SU-DHL-6 (cell line): ENCODE results near the gene MZB1.

Experiments
- H2AFZ ChIP-seq: fragments of 200-600 bp; sonication (generic); 2 replicates; pipeline ENCODE4 v1.6.1; 2014; ENCODE audit warnings: low read depth, mild to moderate bottlenecking, moderate library complexity, mixed read lengths, antibody characterized with exemption, low read length; ENCODE audit not compliant: severe bottlenecking
- H3F3A ChIP-seq: fragments of 200-600 bp; shearing (Covaris generic); 2 replicates; pipeline ENCODE4 v1.6.0; 2016; ENCODE audit warnings: antibody characterized with exemption, mild to moderate bottlenecking; ENCODE audit not compliant: insufficient read depth
- H3K27ac ChIP-seq: fragments of 200-600 bp; sonication (generic); 2 replicates; pipeline ENCODE4 v1.5.1; 2016; ENCODE audit warnings: low read depth, mild to moderate bottlenecking, low read length, moderate library complexity, mixed read lengths
- H3K27me3 ChIP-seq: fragments of 200-600 bp; sonication (generic), shearing (Covaris generic); 2 replicates; pipeline ENCODE4 v1.6.0; 2014; ENCODE audit warnings: mild to moderate bottlenecking, low read length
- H3K36me3 ChIP-seq: fragments of 200-600 bp; sonication (generic); 2 replicates; pipeline ENCODE4 v1.6.1; 2014; ENCODE audit warnings: mild to moderate bottlenecking, low read length, mixed read lengths
- H3K4me2 ChIP-seq: fragments of 300-600, 200-600 bp; shearing (Covaris generic), sonication (generic); 2 replicates; pipeline ENCODE4 v1.6.0; 2014; ENCODE audit warnings: low read length, low read depth, mild to moderate bottlenecking; ENCODE audit not compliant: poor library complexity, severe bottlenecking
- H3K4me3 ChIP-seq: fragments of 200-600 bp; sonication (generic); 2 replicates; pipeline ENCODE4 v1.5.1; 2014; ENCODE audit warnings: antibody characterized with exemption, low read length, mild to moderate bottlenecking, mixed read lengths; ENCODE audit not compliant: insufficient read depth, poor library complexity, severe bottlenecking
- H3K79me2 ChIP-seq: fragments of 200-600 bp; sonication (generic); 2 replicates; pipeline ENCODE4 v1.6.1; 2014; ENCODE audit warnings: mild to moderate bottlenecking, low read length, moderate library complexity; ENCODE audit not compliant: insufficient read depth
- H3K9ac ChIP-seq: fragments of 200-600 bp; sonication (generic); 2 replicates; pipeline ENCODE4 v1.7.0; 2014; ENCODE audit warnings: mild to moderate bottlenecking, low read length
- H3K9me2 ChIP-seq: fragments of 200-600 bp; sonication (generic); replicated peaks from 2 replicates; pipeline ENCODE4 v1.6.1; 2014; ENCODE audit warnings: low read length; ENCODE audit not compliant: insufficient read depth
- H3K9me3 ChIP-seq: fragments of 200-600 bp; sonication (generic); 2 replicates; pipeline ENCODE4 v1.6.1; 2014; ENCODE audit warnings: low read length, mixed read lengths; ENCODE audit not compliant: insufficient read depth
- H4K20me1 ChIP-seq: fragments of 200-600 bp; sonication (generic); 2 replicates; pipeline ENCODE4 v1.6.1; 2014; ENCODE audit warnings: low read depth, mild to moderate bottlenecking, antibody characterized with exemption, low read length, moderate library complexity, mixed read lengths
- CTCF ChIP-seq: fragments of 200-600 bp; sonication (generic); IDR thresholded peaks from one replicate; pipeline ENCODE4 v1.5.1; 2017; ENCODE audit warnings: antibody characterized with exemption, mild to moderate bottlenecking, low read length, moderate library complexity; ENCODE audit not compliant: insufficient read depth, poor library complexity, severe bottlenecking
- EZH2phosphoT487 ChIP-seq: fragments of 200-600 bp; sonication (generic), shearing (Covaris generic); conservative IDR thresholded peaks from 2 replicates; pipeline ENCODE4 v1.6.1; 2018; ENCODE audit warnings: mild to moderate bottlenecking, antibody characterized with exemption, low read length, moderate library complexity, mixed read lengths

MZB1 gene

GRCh38 chr5:139371482-139372435 is 18.0 kb downstream of the MZB1 start:
- TF ChIP-seq CTCF = no peak
- Histone ChIP-seq H4K20me1 (no peaks in the 10 kb centered on the region), H3F3A (0 out of 2 replicates have a peak, but pooled peaks cover 5% of the 10 kb centered on the region), H3K4me3 (no peak overlapping the region), H3K79me2 (no peaks in the 10 kb centered on the region), H3K9me3 (no peaks in the 10 kb centered on the region), H3K4me2 (no peak overlapping the region), H3K9me2 (no peaks in the 10 kb centered on the region), H3K36me3 (no peaks in the 10 kb centered on the region), H3K27me3 (no peaks in the 10 kb centered on the region), H3K9ac (no peak overlapping the region), H2AFZ (no peak overlapping the region), H3K27ac (no peak overlapping the region)

- Histone ChIP-seq H3K4me2 (no peak overlapping the region), H3K27ac (no peak overlapping the region), H3K4me3 (no peak overlapping the region), H3F3A (0 out of 2 replicates have a peak, but pooled peaks cover 9% of the 10 kb centered on the region), H3K9ac (no peak overlapping the region), H3K79me2 (no peaks in the 10 kb centered on the region), H4K20me1 (no peaks in the 10 kb centered on the region), H3K9me2 (no peaks in the 10 kb centered on the region), H3K27me3 (no peaks in the 10 kb centered on the region), H3K9me3 (no peaks in the 10 kb centered on the region), H2AFZ (no peak overlapping the region), H3K36me3 (peaks cover 4% of the 10 kb centered on the region; the same call in 1 of the 2 replicates)
- no peak for TF ChIP-seq EZH2phosphoT487
- no peak for TF ChIP-seq CTCF
Measured at GRCh38 chr5:139369181-139369580, 20.5 kb downstream of the MZB1 start.

- Histone ChIP-seq H3K27me3 (no peaks in the 10 kb centered on the region), H3K4me2 (no peak overlapping the region), H3K27ac (no peak overlapping the region), H2AFZ (no peak overlapping the region), H3K9ac (no peak overlapping the region), H3F3A (0 out of 2 replicates have a peak, but pooled peaks cover 12% of the 10 kb centered on the region), H4K20me1 (no peaks in the 10 kb centered on the region), H3K4me3 (no peak overlapping the region), H3K9me3 (no peaks in the 10 kb centered on the region), H3K79me2 (no peaks in the 10 kb centered on the region), H3K9me2 (no peaks in the 10 kb centered on the region), H3K36me3 (peaks cover 8% of the 10 kb centered on the region; the same call in 1 of the 2 replicates)
- TF ChIP-seq CTCF (no peak), EZH2phosphoT487 (no peak)
Measured at GRCh38 chr5:139368613-139369012, 21.1 kb downstream of the MZB1 start.
